HG03280 (cell line): ENCODE measurements around the gene HK2.
"Not testable (repeated sequence)": the region's sequence is repeated elsewhere in the genome, so short reads cannot be mapped to it uniquely, and the experiment has no call there.

Source experiments
- ATAC-seq: cut with Tn5 transposase; IDR thresholded peaks from one replicate; pipeline ENCODE4 v1.9.1; 2021; ENCODE audit warnings: mild to moderate bottlenecking, moderate library complexity; ENCODE audit not compliant: unreplicated experiment

The HK2 gene

DNA sequence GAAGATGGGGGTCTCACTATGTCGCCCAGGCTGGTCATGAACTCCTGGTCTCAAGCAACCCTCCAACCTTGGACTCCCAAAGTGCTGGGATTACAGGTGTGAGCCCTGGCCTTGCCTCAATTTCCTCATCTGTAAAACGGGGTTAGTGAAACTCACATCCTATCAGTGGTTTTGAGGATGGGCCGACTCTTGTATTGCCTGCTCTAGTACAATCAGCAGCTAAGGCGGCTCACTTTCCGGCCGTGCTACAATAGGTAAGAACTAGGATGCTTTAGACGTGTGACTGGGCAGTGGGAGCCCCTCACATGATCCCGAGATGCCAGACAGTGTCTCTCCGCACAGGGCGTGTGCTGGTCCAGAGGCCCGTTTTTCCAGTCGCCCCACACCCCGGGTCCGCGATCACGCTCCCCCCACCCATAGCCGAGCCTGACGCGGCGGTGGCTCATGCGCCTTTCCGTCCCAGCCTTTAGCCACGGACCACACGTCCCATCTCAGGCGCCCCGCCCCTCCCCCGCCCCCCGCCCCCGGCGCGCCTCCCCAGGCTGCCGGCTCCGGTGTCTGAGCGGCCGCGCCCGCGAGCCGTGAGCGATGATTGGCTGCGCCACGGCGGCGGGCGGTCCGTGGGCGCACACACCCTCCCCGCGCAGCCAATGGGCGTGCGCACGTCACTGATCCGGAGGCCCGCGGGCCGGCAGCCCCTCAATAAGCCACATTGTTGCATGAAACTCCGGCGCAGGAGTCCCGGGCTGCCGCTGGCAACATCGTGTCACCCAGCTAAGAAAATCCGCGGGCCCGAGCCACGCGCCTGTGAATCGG, at the start of gene HK2:
Gene HK2, plus strand, starts transcription at position 710 of the 816 bp plus-strand sequence. CDS start 454 bp downstream, outside the sequence.
- peak; percentile 86 for ATAC-seq

DNA sequence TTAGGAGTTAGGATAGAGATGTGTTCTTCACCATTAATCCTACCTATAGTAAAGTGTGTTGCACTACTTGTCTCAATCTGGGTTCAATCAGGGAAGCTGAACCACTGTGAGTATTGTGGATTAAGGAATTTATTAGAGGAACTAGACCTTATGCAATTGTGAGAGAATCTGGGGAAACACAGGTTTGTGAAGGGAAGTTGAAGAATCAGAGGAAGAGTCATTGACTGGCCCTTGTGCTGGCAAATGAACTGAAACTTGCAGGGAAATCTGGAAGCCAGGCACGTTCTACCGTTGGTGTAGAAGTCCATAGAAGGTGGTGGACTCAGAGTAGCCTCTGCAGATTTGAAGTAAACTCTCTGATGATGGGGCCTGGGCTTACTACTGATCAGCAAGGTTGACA, 44.7 kb upstream of the HK2 start:
- ATAC-seq, result no peak

DNA sequence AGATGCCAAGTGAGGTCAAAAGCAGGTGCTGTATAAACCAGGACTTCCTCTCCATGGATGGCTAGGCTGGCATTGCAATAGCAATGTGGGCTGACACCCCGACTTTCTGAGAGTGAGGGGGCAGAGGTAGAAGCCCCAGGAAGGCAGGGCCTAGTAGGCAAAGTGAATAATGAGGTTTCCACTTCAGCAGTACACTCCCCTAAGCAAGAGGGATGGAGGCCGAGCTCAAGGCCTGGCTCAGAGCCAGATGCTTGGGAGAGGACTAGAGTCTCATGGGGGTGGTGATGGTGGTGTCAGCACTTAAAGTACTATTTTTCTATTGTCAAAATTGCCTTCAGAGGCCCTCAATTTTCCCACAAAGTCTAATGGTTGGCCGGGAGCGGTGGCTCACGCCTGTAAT, 41.6 kb upstream of the HK2 start:
- no peak for ATAC-seq

DNA sequence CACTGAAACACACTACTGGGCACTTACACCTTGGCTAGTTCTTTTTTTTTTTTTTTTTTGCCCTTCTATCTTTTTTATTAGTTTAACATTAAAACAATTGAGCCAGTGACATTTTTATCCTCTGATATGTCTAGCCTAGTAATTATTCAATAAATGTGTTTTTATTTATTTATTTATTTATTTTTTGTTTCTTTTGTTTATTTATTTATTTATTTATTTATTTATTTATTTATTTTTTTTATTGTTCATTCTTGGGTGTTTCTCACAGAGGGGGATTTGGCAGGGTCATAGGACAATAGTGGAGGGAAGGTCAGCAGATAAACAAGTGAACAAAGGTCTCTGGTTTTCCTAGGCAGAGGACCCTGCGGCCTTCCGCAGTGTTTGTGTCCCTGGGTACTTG, 39.0 kb upstream of the HK2 start:
- ATAC-seq, result not testable (repeated sequence)

DNA sequence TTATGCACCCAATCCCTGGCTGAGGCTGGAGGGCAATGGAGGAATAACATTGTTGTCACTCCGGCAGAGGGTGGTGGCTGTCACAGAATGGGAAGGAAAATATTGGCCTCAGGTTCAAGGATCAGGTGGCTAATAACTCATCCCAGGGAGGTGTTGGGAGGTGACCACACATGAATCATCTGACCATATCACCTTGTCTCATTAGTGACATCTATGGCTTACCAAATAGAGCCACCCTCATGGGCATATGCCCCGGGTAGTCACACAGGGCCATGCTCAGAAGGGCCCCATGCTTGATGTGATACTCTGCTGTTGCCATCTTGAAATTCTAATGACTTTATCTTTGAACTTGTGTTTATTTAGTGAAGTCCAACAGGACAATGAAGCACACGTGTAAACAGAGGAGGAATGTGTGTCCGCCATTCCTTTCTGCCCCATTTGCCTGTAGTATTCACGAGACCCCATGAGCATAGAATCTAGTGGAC, 27.5 kb upstream of the HK2 start:
- ATAC-seq, result no peak

DNA sequence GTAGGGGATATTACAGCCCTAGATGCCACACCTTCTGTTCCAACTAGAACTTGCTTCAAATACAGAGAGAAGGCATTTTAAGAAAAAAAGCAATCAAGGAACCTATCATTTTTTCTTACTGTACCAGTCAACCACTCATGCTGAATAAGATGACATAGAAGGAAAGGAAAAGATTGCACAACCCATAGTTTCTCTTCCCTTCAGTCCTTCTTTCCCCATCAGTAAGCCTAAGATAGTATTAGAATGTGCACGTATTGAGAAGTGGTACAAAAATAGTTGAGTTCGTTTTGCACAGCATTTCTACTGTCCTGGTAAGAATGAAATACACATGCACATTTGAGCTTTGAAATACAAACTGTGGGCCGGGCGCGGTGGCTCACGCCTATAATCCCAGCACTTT, 27.0 kb upstream of the HK2 start:
- ATAC-seq, result no peak

DNA sequence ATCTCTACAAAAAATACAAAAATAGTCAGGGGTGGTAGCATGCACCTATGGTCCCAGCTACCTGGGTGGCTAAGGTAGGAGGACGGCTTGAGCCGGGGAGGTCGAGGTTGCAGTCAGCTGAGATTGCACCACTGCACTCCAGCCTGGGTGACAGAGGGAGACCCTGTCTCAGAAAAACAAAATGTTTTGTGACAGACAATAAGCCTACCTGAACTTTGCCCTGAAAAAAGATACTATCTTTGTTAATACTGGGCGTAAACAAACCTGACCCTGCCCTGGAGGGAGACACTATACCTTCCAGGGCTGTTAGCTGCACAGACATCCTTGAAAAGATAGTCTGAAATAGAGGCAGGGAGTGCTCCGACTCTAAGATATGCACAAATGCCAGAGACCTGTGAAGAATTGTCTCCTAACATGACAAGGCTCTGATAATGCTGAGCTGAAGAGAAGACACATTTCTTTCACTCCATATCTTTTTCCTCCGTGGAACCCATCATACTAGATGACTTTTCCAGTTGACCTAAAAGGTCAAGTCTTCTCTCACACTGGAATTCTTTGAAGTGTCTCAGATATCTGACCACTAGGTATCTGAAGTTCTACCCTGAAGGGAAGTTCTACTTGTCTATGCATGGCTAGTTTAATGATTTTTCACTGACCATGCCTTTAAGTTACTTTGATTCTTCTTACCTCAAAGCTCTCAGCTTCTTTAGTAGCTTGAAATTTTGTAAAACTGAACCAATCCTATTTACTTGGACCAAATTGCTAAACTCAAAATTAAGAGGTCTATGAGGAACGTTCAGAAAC, 20.9 kb upstream of the HK2 start:
- no peak for ATAC-seq

DNA sequence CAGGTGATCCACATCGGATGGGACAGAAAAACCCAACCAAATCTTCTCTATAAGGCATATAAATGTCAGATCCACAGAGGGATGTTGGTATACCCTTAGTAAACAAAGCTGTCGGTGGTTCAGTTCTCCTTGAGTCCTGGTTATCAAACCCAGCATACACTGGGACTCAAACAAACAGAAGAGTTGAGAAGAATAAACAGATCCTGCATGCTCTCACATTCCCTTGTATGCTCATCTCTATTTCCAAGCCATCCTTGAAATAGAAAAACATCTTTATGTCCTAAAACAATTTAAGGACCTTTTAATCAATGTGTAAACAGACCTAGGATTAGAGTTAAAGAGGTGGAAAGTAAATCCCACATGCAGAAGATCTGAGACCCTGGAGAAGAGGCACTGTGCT, 19.8 kb upstream of the HK2 start:
- ATAC-seq, result no peak

DNA sequence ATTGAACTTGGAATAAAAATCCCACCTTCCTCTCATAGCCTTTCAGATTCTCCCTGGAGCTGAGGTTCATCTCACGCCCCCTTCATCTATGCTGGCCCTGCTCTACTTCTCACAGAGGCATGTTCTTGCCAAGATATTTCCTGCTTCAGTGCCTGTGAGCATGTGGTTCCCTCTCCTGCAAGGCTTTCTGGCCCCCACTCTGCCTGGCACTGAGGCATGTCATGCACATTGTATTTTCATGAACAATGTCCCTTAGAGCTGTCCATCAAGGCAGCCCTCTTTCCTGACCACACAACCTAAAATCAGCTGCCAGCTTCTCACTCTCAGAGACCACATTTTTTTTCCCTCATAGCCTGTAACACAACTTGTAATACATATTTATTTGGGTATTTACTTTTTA, 18.0 kb upstream of the HK2 start:
- no peak for ATAC-seq

DNA sequence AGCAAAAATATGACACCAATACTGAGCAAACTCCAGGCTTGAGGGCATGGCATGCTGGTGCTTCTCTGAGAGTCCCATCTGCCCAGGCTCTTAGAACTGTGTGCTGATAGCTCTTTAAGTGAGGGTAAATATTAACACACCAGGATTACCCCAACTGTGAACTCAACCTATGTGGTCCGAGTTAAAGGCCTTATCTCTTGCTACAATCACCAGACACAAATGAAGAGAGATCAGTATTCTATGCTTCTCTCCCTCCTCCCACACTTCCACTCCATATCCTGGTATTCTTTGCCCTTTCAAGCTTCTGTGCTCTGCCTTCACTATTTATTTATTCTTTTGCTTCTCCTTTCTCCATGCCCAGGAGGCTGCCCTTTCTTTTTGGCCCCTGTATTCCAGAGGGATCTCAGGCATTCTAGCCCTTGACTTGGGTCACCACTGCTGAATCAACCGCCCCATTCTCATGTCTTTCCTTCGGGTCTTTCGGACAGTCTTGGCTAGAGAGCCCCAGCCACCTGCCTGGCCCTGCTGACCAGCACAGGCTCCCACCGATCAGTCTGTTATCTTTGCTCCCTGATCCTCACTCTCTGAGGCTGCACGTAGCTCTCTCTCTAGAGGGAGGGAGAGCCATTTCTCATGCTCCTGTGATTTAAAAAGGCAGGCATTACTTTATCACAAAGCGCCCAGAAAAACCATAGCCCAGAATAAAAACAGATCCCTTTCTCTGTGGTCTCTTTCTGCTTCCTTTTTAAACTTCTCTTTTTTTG, 17.2 kb upstream of the HK2 start:
- no peak for ATAC-seq

DNA sequence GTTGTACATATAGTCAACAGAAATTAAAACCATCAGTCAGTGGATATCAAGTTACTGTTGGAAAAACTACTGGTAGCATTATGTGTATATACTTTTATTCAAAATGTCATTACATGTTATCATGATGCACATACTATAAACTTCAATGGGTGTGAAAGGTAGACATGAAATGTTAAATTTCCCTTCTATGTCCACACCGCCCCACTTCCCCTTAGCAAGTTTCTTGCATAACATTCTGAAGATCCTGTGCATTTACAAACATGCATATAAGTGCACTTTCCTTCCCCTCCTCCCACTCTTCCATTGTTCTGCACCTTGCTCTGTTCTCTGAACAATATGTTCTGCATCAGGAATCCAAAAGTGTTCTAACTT, 16.6 kb upstream of the HK2 start:
- no peak for ATAC-seq

DNA sequence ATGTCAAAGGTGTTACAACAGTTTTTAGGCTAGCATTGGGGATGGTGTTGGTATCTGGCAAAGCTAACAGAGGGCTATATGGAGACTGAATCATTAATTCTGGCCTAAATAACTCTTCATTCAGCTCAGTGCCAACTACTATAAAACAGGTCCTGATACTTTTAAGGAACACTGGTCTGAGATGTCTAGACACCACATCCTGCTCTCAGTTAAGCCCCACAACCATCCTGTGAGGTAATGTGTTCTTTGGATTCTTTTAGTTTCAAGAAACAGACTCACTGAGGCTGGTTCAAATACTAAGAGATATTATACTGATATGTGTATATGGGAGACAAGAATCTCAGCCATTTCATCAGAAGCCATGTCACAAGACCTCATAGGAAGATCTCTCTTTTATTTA, 14.2 kb upstream of the HK2 start:
- ATAC-seq, result no peak

DNA sequence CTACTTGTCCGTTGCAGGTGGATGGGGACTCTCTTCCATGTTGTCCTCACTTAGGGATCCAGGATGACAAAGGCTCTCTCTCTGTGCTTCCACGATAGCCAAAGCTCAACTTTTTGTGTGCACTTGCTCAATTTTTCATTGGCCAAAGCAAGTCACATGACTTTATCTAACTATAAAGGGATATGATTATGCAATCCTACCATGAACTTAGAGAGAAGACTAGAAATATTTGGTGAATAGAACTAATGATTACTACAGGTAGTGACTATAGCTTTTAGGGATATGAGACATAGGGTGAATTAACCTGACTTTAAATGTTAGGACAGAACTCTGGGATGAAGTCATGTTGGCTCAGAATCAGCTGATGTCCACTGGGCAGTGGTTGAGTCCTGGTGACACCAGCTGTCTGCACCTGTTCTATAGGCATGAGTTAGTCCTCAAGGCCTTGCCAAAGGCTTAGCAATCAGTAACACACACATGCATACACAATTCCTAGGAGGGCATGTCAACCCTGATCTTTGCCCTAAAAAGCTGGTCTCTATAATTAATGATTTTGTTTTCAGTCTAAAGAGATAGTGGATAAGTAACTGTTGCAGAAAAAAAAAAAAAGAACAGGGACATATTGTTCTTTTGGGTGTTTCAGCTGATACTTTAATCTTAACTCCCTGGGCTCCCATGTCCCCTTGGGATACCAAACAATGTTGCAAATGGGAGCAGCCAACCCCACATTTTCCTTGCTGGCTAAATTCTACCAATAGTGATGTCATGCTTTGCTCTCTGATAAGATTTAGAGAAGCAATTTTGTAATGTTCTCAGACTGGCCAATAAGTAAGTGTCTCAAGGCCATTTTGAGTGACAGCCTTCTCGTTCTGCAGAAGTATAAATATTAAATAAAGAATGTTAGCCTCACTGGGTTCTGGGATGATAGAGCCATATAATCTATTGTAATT, 12.5 kb upstream of the HK2 start:
- ATAC-seq, result no peak

DNA sequence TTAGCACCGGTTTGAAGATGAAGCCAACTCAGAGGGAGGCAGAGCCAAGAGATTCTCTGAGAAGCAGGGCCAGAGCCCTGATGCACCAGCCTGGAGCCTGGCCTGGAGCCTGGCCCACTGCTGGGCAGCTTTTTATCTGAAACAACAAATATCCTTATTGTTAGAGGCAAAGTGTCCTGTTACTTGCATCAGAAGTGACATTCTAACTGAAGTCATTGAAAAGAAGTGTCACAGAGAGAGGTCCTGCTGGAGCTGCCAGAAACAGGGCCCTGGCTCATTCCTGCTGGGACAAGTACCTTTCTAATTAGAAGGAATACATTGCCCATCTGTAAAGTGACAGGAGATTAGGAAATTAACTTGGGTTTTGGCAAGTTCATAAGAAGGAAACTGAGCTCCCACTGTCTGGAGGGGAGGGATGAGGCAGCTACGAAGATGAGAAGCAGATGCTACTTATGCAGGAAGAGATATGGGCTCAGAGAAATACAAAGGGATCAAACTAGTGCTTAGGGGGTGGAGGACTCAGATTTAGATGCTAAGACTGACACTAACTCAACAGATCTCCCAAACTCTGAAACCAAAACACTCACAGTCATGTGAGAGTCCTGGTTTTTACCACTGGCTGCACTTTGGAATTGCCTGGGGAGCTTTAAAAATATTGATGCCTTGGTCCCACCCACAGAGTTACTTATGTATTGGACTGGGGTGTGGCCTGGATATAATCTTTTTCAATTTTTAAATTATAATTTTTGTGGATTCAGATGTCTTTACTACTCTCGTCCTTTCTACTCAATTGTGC, 11.0 kb upstream of the HK2 start:
- no peak for ATAC-seq

DNA sequence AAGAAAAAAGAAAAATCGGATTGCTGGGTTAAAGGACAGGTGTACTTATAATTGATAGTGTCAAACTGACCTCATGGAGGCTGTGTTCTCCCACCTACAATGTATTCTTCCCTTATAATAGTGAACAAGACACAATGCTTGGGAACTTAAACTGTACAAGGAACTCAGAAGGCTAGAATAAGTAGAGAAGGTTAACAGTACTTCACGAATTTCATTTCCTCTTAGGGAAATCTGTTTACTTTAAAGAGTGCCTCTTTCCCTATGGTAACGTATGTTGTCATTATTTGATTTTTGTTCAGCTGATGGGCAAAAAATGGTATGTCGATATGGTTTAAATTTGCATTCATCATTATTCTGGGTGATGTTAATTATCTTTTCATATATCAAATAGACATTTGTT, 9.2 kb upstream of the HK2 start:
- ATAC-seq, result no peak

DNA sequence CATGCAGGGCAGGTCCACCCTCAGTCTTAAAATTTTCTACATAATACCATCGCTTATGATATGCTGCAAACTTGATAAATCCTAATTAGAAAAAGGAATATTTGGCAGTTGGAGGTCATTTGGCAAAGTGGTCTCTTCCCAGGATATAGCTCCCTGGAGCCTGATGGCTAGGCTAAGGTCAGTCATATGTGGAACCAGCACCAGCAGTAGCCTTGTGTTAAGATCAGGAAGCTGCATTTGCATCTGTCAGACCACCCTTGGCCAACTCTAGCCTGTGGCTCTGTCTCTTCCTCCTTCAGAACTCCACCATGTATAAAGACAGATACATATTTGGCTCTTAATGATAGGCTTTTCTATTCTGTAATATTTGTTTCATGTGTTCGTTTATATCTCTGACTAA, 5.4 kb upstream of the HK2 start:
- ATAC-seq, result no peak

DNA sequence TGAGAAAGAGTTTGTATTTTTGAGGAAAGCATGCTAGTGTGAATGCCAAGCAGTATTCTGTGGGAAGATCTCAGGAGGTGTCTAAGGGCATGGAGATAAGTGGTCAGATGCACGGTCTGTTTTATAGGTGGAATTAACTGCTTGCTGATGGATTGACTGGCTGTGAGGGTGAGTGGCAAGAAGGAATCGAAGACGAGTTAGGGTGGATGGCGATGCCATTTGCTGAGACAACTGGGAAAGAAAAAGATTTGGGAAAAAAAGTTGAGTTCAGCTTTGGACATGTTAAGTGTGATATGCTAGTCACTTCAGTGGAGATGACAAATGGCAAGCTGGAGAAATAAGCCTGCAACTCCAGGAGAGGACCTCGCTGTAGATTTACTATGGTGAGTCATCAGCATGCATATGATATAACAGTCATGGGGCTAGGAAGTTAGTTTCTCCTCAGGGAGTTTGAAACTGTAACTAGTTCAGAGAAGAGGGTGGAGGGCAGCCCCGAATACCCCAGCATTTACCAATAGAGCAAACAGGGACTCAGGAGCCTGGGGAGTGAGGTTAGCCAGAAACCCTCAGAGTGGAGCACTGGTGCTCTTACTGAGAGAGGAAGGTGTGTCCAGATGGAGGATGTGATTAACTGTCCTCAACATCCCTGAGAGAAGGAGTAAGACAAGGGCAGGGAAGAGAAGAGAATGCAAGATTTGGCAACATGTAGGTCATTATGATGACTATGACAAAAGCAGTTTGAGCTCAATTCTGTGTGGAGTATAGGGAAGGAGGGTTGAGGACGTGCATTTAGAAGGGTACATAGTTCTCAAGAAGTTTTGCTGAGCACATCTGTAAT, 2.0 kb upstream of the HK2 start:
- ATAC-seq, result no peak

DNA sequence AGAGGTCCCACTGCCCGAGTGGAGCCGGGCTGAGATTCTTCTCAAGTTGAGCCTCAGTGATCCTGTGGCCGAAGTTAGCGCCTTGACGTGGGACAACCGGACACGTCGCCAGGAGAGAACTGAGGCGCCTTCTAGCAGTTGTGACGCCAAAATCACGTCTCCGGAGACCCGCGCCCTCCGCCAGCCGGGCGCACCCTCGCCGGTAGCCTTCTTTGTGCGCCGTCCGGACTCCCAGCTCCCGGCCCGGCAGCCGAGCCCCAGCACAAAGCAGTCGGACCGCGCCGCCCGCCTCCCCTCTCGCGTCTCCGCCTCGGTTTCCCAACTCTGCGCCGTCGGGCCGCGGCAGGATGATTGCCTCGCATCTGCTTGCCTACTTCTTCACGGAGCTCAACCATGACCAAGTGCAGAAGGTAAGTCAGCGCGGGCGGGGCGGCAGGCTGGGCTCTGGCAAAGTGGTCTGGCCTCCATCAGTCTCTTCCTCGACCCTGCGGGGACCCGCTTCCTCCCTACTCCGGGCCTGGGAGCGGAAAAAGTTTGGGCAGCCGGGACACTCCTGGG, 386 bp downstream of the HK2 start:
- ATAC-seq, result peak; percentile 12
